Stomach (tissue), 9 donors: ENCODE measurements around the gene MBD4. TPM values are rescaled to one million over a fixed set of nuclear protein-coding genes. Genes with fewer than 3 reads are reported as not detected.

Experiments
- DNase-seq, 2 donors: peaks; one replicate each; pipeline versions ENCODE4 v3.0.0 to v3.0.0-alpha.2; 2013 to 2019
- H3K27ac ChIP-seq, 5 donors: fragments of 200-600 bp in 4 of 5; sonication (generic) in 4 of 5; one replicate each; pipeline ENCODE4 v1.5.1; 2013 to 2019; ENCODE audit warnings: mild to moderate bottlenecking in 1 of 5, moderate library complexity in 1 of 5
- H3K27me3 ChIP-seq, 3 donors: fragments of 200-600 bp; sonication (generic); one replicate each; pipeline ENCODE4 v1.5.1; 2017 to 2019; ENCODE audit warnings: mixed run types in 1 of 3
- H3K36me3 ChIP-seq, 4 donors: fragments of 200-600 bp; sonication (generic); 1 replicate in 3 of 4; 2 replicates in 1 of 4; pipeline ENCODE4 v1.5.1; 2016 to 2019
- H3K4me1 ChIP-seq, 4 donors: fragments of 200-600 bp; sonication (generic); one replicate each; pipeline ENCODE4 v1.5.1; 2016 to 2019
- H3K4me3 ChIP-seq, 4 donors: fragments of 200-600 bp; sonication (generic) in 3 of 4; one replicate each; pipeline ENCODE4 v1.5.1; 2016 to 2019; ENCODE audit warnings: mild to moderate bottlenecking in 1 of 4
- H3K9me3 ChIP-seq, 4 donors: fragments of 200-600 bp; sonication (generic); one replicate each; pipeline ENCODE4 v1.5.1; 2016 to 2019
- CTCF ChIP-seq, 7 experiments: fragments of 450-650 bp in 4 of 7; fragments of 200-600 bp in 3 of 7; sonication (generic) in 3 of 7; IDR thresholded peaks; one replicate each; pipeline ENCODE4 v1.5.1; 2016 to 2019; ENCODE audit warnings: antibody characterized with exemption in 7 of 7, control low read depth in 2 of 7, mild to moderate bottlenecking in 1 of 7
- EP300 ChIP-seq: sonication (generic); formaldehyde crosslinking; IDR thresholded peaks from one replicate; pipeline ENCODE4 v1.6.1; 2017; ENCODE audit warnings: antibody characterized with exemption
- POLR2A ChIP-seq, 4 donors: fragments of 450-650 bp; IDR thresholded peaks; one replicate each; pipeline ENCODE4 v1.6.1; 2016; ENCODE audit warnings: antibody characterized with exemption in 4 of 4, control low read depth in 2 of 4, mild to moderate bottlenecking in 1 of 4, moderate library complexity in 1 of 4
- POLR2AphosphoS5 ChIP-seq, 3 donors: sonication (generic); formaldehyde crosslinking; IDR thresholded peaks; one replicate each; pipeline ENCODE4 v1.6.1; 2016; ENCODE audit warnings: antibody characterized with exemption in 3 of 3
- WGBS, 5 donors: extraction: QIAGEN DNeasy Blood & Tissue Kit in 3 of 5; methylation state at CpG; one replicate each; pipeline versions ENCODE4 v1.1.5 to v1.1.7; 2013 to 2018; 5-methylcytosine and 5-hydroxymethylcytosine counted together
- intact Hi-C: fragments of 100-400 bp; cut with DNase I; formaldehyde crosslinking; loops from one replicate; pipeline ENCODE4 v1.15.1; 2023; ENCODE audit warnings: low total_unique reads
- polyA plus RNA-seq, 3 donors: library from polyadenylated mRNA; stranded (reverse); fragments of 200-250 nt; gene quantifications; one replicate each; pipeline ENCODE4 v1.2.3, GENCODE V29; 2013
- total RNA-seq, 5 donors: library from RNA; depleted of rRNA; stranded (reverse); fragments of >200 nt; gene quantifications; one replicate each; pipeline versions ENCODE4 v1.1.0 to v1.2.3, GENCODE V29; 2014 to 2016
- donor health status: healthy with polysubstance abuse.
- donor health status: Bipolar disorder and iron deficiency.
- donor health status: healthy.

MBD4 gene
- total and polyA plus RNA-seq, 8 donors, result 5.8 to 74.1 (median 21.7) TPM

- intact Hi-C loops, result no loop called here
Observed at GRCh38 chr3:129460155-129460554, 20.4 kb upstream of the MBD4 start.

GRCh38 chr3:129453732-129454131 lies 14.0 kb upstream of the MBD4 start:
- DNase-seq, result no peak
- H3K36me3 ChIP-seq, result peaks cover 6 to 67% (median 62%) of the 10 kb centered on the region in 4 donors
- H3K9me3 ChIP-seq, result no peaks in the 10 kb centered on the region
- H3K4me3 ChIP-seq, result no peak overlapping the region
- no peak for TF ChIP-seq CTCF (IDR thresholded peaks at IDR 0.05)
- TF ChIP-seq EP300, result no peak
- no peak for TF ChIP-seq POLR2AphosphoS5 (IDR thresholded peaks at IDR 0.05)
- peaks cover 5 to 31% (median 11%) of the 10 kb centered on the region in 4 donors for H3K4me1 ChIP-seq
- H3K27me3 ChIP-seq, result no peaks in the 10 kb centered on the region
- no peak overlapping the region for H3K27ac ChIP-seq
- intact Hi-C loops, result no loop called here
- 28 to 64% (median 52%) methylated on average over 1 of the region's 1 CpG for WGBS, 5 donors

More at GRCh38 chr3:129460155-129460554, 20.4 kb upstream of the MBD4 start:
- H3K36me3 ChIP-seq, result peaks cover 6 to 75% (median 65%) of the 10 kb centered on the region in 4 donors
- no peak for DNase-seq
- H3K4me1 ChIP-seq, result peaks cover 0 to 9% (median 2%) of the 10 kb centered on the region in 4 donors
- H3K4me3 ChIP-seq, result no peak overlapping the region
- H3K27ac ChIP-seq, result no peak overlapping the region
- 93 to 99% (median 96%) methylated on average over 3 of the region's 3 CpGs for WGBS, 5 donors
- no peaks in the 10 kb centered on the region for H3K9me3 ChIP-seq
- no peak for TF ChIP-seq POLR2AphosphoS5 (IDR thresholded peaks at IDR 0.05)
- TF ChIP-seq EP300, result no peak
- no peak for TF ChIP-seq CTCF (IDR thresholded peaks at IDR 0.05)
- TF ChIP-seq POLR2A (IDR thresholded peaks at IDR 0.05), result no peak
- no peaks in the 10 kb centered on the region for H3K27me3 ChIP-seq

GRCh38 chr3:129449279-129450115 lies 9.7 kb upstream of the MBD4 start:
- WGBS, 5 donors, result 35 to 48% (median 45%) methylated on average over 5 of the region's 5 CpGs
- TF ChIP-seq CTCF (IDR thresholded peaks at IDR 0.05) (no peak), POLR2AphosphoS5 (IDR thresholded peaks at IDR 0.05) (no peak), POLR2A (IDR thresholded peaks at IDR 0.05) (no peak), EP300 (no peak)
- DNase-seq, result no peak
- peak overlapping the region in 4 of 5 donors; percentile 9 to 79 (median 51) for H3K27ac ChIP-seq
- H3K4me1 ChIP-seq, result peaks cover 18 to 71% (median 32%) of the 10 kb centered on the region in 4 donors
- intact Hi-C loops, result no loop called here
- H3K27me3 ChIP-seq, result no peaks in the 10 kb centered on the region
- H3K4me3 ChIP-seq, result no peak overlapping the region
- H3K36me3 ChIP-seq, result peaks cover 0 to 28% (median 26%) of the 10 kb centered on the region in 4 donors
- H3K9me3 ChIP-seq, result no peaks in the 10 kb centered on the region

GRCh38 chr3:129448186-129448895 lies 8.6 kb upstream of the MBD4 start:
- Histone ChIP-seq H3K27ac (peak overlapping the region; percentile 65 to 79 (median 74)), H3K4me1 (peaks cover 24 to 79% (median 42%) of the 10 kb centered on the region in 4 donors), H3K9me3 (no peaks in the 10 kb centered on the region), H3K36me3 (peaks cover 0 to 18% (median 17%) of the 10 kb centered on the region in 4 donors), H3K4me3 (peak overlapping the region in 1 of 4 donors; percentile 18), H3K27me3 (no peaks in the 10 kb centered on the region)
- 43 to 69% (median 59%) methylated on average over 18 of the region's 18 CpGs for WGBS, 5 donors
- intact Hi-C loops, result no loop called here
- TF ChIP-seq POLR2AphosphoS5 (IDR thresholded peaks at IDR 0.05), result peak in 2 of 3 donors; percentile 59 to 83
- TF ChIP-seq POLR2A (IDR thresholded peaks at IDR 0.05), result no peak
- DNase-seq, result peak; percentile 67 to 86
